ENCODE data around the gene RPH3AL. TPM values are rescaled to one million over a fixed set of nuclear protein-coding genes. Genes with fewer than 3 reads are reported as not detected.

Gene RPH3AL
- total RNA-seq, 1 experiment from 2014 or later, result 24.9 TPM

- Histone ChIP-seq H4K20me1 (ENCODE audit: low read length) (no peaks in the 10 kb centered on the region), H3K79me2 (ENCODE audit: low read length) (no peaks in the 10 kb centered on the region), H3K36me3 (ENCODE audit: low read depth, low read length) (no peaks in the 10 kb centered on the region), H3K9me3 (ENCODE audit: low read length) (no peaks in the 10 kb centered on the region), H3K4me2 (ENCODE audit: low read length) (no peak overlapping the region), H3K9me2 (replicated peaks; ENCODE audit: low read length) (no peaks in the 10 kb centered on the region), H2AFZ (ENCODE audit: low read length) (no peak overlapping the region), H3F3A (ENCODE audit: low read length, unreplicated experiment) (no peaks in the 10 kb centered on the region), H3K4me1 (ENCODE audit: insufficient read depth, low read length) (no peaks in the 10 kb centered on the region), H3K27me3 (ENCODE audit: low read length) (no peaks in the 10 kb centered on the region), H3K27ac (ENCODE audit: low read length) (no peak overlapping the region), H3K9ac (ENCODE audit: low read length) (no peak overlapping the region), H3K4me3 (ENCODE audit: low read length) (no peak overlapping the region)
- ATAC-seq (no peak), DNase-seq (no peak)
- POLR2A ChIA-PET (ENCODE audit: unreplicated experiment), result no interaction called here
- intact Hi-C loops (cut with micrococcal nuclease), result no loop called here
- BruUV-seq (replicated peaks), result no TSS peak
- CTCF ChIA-PET, result no interaction called here
- TF ChIP-seq EZH2phosphoT487 (IDR thresholded peaks at IDR 0.05; ENCODE audit: borderline replicate concordance, low read length) (no peak), EZH2 (IDR thresholded peaks at IDR 0.05; ENCODE audit: low read length, unreplicated experiment) (no peak)
Measured at GRCh38 chr17:197352-197751, 155.3 kb downstream of the RPH3AL start.

- DNase-seq (no peak), ATAC-seq (no peak)
- no TSS peak for BruUV-seq (replicated peaks)
- no peaks in the 10 kb centered on the region for H4K20me1 ChIP-seq (ENCODE audit: low read length)
- no peaks in the 10 kb centered on the region for H3K79me2 ChIP-seq (ENCODE audit: low read length)
- ChIA-PET CTCF (no interaction called here), POLR2A (ENCODE audit: unreplicated experiment) (no interaction called here)
- TF ChIP-seq EZH2phosphoT487 (IDR thresholded peaks at IDR 0.05; ENCODE audit: borderline replicate concordance, low read length) (no peak), EZH2 (IDR thresholded peaks at IDR 0.05; ENCODE audit: low read length, unreplicated experiment) (no peak), CTCF (conservative IDR thresholded peaks at IDR 0.05; ENCODE audit: low read depth, low read length) (no peak)
- no peak overlapping the region for H3K9ac ChIP-seq (ENCODE audit: low read length)
- H3K4me2 ChIP-seq (ENCODE audit: low read length), result no peak overlapping the region
- no peak overlapping the region for H3K4me3 ChIP-seq (ENCODE audit: low read length)
- H3K36me3 ChIP-seq (ENCODE audit: low read depth, low read length), result no peaks in the 10 kb centered on the region
- H3K27me3 ChIP-seq (ENCODE audit: low read length), result no peaks in the 10 kb centered on the region
- H3K9me2 ChIP-seq (replicated peaks; ENCODE audit: low read length), result no peaks in the 10 kb centered on the region
- no peak overlapping the region for H3K27ac ChIP-seq (ENCODE audit: low read length)
- intact Hi-C loops (cut with micrococcal nuclease), result no loop called here
- no peaks in the 10 kb centered on the region for H3F3A ChIP-seq (ENCODE audit: low read length, unreplicated experiment)
- no peak overlapping the region for H2AFZ ChIP-seq (ENCODE audit: low read length)
- no peaks in the 10 kb centered on the region for H3K4me1 ChIP-seq (ENCODE audit: insufficient read depth, low read length)
- H3K9me3 ChIP-seq (ENCODE audit: low read length), result no peaks in the 10 kb centered on the region
Measured at GRCh38 chr17:194828-195602, 157.6 kb downstream of the RPH3AL start.

- Histone ChIP-seq H4K20me1 (ENCODE audit: low read length) (no peaks in the 10 kb centered on the region), H3K4me2 (ENCODE audit: low read length) (no peak overlapping the region), H3K9me3 (ENCODE audit: low read length) (no peaks in the 10 kb centered on the region), H3K4me3 (ENCODE audit: low read length) (no peak overlapping the region), H3K4me1 (ENCODE audit: insufficient read depth, low read length) (no peaks in the 10 kb centered on the region), H3K79me2 (ENCODE audit: low read length) (no peaks in the 10 kb centered on the region), H3K36me3 (ENCODE audit: low read depth, low read length) (no peaks in the 10 kb centered on the region), H3F3A (ENCODE audit: low read length, unreplicated experiment) (no peaks in the 10 kb centered on the region), H3K9ac (ENCODE audit: low read length) (no peak overlapping the region), H3K27me3 (ENCODE audit: low read length) (no peaks in the 10 kb centered on the region), H3K9me2 (replicated peaks; ENCODE audit: low read length) (no peaks in the 10 kb centered on the region), H3K27ac (ENCODE audit: low read length) (no peak overlapping the region), H2AFZ (ENCODE audit: low read length) (no peak overlapping the region)
- no TSS peak for BruUV-seq (replicated peaks)
- ChIA-PET POLR2A (ENCODE audit: unreplicated experiment) (no interaction called here), CTCF (no interaction called here)
- no peak for DNase-seq
- ATAC-seq, result no peak
- TF ChIP-seq EZH2phosphoT487 (IDR thresholded peaks at IDR 0.05; ENCODE audit: borderline replicate concordance, low read length) (no peak), EZH2 (IDR thresholded peaks at IDR 0.05; ENCODE audit: low read length, unreplicated experiment) (no peak), CTCF (conservative IDR thresholded peaks at IDR 0.05; ENCODE audit: low read depth, low read length) (no peak)
- intact Hi-C loops (cut with micrococcal nuclease), result no loop called here
Measured at GRCh38 chr17:193841-194806, 158.5 kb downstream of the RPH3AL start.

Data from PC-3 (cell line).